ENCODE measurements around the gene ATL1.
A peak's percentile ranks its signal among the peaks of the same experiment; 100 is the strongest.

The ATL1 gene

GRCh38 chr14:50530794-50531365 lies 29.1 kb upstream of the ATL1 start:
- H3K4ac ChIP-seq (ENCODE audit: low read length) = no peak overlapping the region
- no peak overlapping the region for H2BK12ac ChIP-seq (ENCODE audit: low read length)
- WGBS, 2 donors (ENCODE audit: extremely low coverage in 2 of 2, insufficient read length in 2 of 2, insufficient replicate concordance in 1 of 2) = no CpG with 5 or more reads among the region's 8 CpGs
- H3K4me2 ChIP-seq (ENCODE audit: insufficient read depth, low read length, poor library complexity, severe bottlenecking) = peak overlapping the region; percentile 46
- H3K9ac ChIP-seq (ENCODE audit: low read depth, low read length, poor library complexity) = no peak overlapping the region
- H2BK120ac ChIP-seq (ENCODE audit: low read depth, low read length) = no peak overlapping the region
- H2BK5ac ChIP-seq (ENCODE audit: low read length) = no peak overlapping the region
- no peak overlapping the region for H4K91ac ChIP-seq (ENCODE audit: low read depth, low read length, poor library complexity)
- no peak overlapping the region for H3K14ac ChIP-seq (ENCODE audit: low read length)
- H3K36me3 ChIP-seq (replicated peaks in 1 of 2; ENCODE audit: control insufficient read depth in 2 of 2, insufficient read depth in 2 of 2, low read length in 2 of 2) = peaks cover 0 to 39% of the 10 kb centered on the region in 2 donors
- H3K18ac ChIP-seq (ENCODE audit: low read length) = no peak overlapping the region
- no peak overlapping the region for H2AFZ ChIP-seq (ENCODE audit: low read length)
- H3K27me3 ChIP-seq (ENCODE audit: control insufficient read depth in 3 of 3, insufficient read depth in 3 of 3, low read depth in 1 of 3, low read length in 3 of 3) = no peaks in the 10 kb centered on the region
- H3K4me1 ChIP-seq (ENCODE audit: control insufficient read depth in 2 of 2, insufficient read depth in 1 of 2, low read depth in 1 of 2, low read length in 2 of 2) = peaks cover 3 to 7% of the 10 kb centered on the region in 2 donors
- no peak overlapping the region for H4K8ac ChIP-seq (ENCODE audit: low read depth, low read length)
- H2AK5ac ChIP-seq (ENCODE audit: low read depth, low read length) = no peak overlapping the region
- H3K23ac ChIP-seq (ENCODE audit: low read depth, low read length, poor library complexity) = no peak overlapping the region
- no peaks in the 10 kb centered on the region for H3K9me3 ChIP-seq (replicated peaks in 1 of 2; ENCODE audit: control insufficient read depth in 2 of 2, insufficient read depth in 1 of 2, low read depth in 1 of 2, low read length in 2 of 2)
- no peak overlapping the region for H2BK15ac ChIP-seq (ENCODE audit: low read length)
- H3K4me3 ChIP-seq (ENCODE audit: low read length in 2 of 2) = peak overlapping the region in 1 of 2 donors; percentile 86
- no peak for DNase-seq (ENCODE audit: low spot score)
- no peak overlapping the region for H3K27ac ChIP-seq (replicated peaks; ENCODE audit: low read length)
- H3K79me1 ChIP-seq (ENCODE audit: low read depth, low read length) = peaks cover 8% of the 10 kb centered on the region

DNA sequence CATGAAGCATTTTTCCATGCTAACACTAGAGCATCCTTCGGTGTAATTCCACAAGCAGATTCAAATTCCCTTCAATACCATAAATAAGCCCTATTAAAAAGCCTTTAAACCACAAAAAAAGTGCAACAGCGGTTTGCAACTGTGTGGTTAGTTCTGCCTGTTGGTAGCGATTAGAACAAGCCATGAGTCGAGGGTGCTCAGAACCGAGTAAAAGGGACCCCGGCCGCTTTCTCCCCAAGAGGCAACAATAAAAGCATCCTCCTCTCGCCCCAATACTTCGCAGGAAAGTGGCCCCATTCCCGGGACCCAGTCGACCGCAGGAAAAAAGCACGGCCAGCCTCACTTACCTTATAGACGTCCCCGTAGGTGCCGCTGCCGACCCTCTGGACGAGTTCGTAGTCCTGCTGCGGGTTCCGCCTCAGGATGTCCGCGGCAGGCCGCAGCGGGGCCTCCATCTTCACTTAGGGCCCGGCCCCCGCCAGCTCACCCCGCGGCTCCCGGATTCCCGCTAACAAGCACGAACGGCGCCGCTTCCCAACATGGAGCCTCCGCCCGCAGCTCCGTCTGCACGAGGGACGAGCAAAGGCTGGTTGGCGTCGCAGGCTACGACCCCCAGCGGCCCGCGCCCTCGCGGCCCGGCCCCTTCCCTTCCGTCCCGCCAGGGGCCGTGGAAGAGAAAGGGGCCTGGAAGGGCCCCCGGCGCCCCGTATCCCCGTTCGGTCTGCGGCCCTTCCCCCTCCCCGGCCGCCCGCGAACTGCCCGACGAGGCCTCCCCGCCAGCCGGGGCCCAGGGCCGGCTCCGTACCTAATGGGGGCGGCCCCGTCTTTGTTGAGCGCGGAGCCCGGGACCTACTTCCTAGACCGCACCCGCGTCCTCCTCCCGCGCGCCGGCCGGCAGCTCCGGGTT lies 28.1 kb upstream of the ATL1 start:
- Histone ChIP-seq H3K18ac (ENCODE audit: low read length) (peak overlapping the region; percentile 100), H3K27me3 (ENCODE audit: control insufficient read depth in 3 of 3, insufficient read depth in 3 of 3, low read depth in 1 of 3, low read length in 3 of 3) (no peaks in the 10 kb centered on the region), H2BK12ac (ENCODE audit: low read length) (peak overlapping the region; percentile 73), H2AK5ac (ENCODE audit: low read depth, low read length) (peak overlapping the region; percentile 70), H3K9ac (ENCODE audit: low read depth, low read length, poor library complexity) (peak overlapping the region; percentile 96), H3K4me2 (ENCODE audit: insufficient read depth, low read length, poor library complexity, severe bottlenecking) (peak overlapping the region; percentile 46), H3K79me1 (ENCODE audit: low read depth, low read length) (peaks cover 8% of the 10 kb centered on the region), H2BK120ac (ENCODE audit: low read depth, low read length) (peak overlapping the region; percentile 87), H4K8ac (ENCODE audit: low read depth, low read length) (peak overlapping the region; percentile 43), H3K4me3 (ENCODE audit: low read length in 2 of 2) (peak overlapping the region; percentile 86 to 99), H3K14ac (ENCODE audit: low read length) (peak overlapping the region; percentile 75), H3K9me3 (replicated peaks in 1 of 2; ENCODE audit: control insufficient read depth in 2 of 2, insufficient read depth in 1 of 2, low read depth in 1 of 2, low read length in 2 of 2) (peaks cover 0 to 1% of the 10 kb centered on the region in 2 donors), H3K23ac (ENCODE audit: low read depth, low read length, poor library complexity) (peak overlapping the region; percentile 89), H2BK15ac (ENCODE audit: low read length) (peak overlapping the region; percentile 74), H2BK5ac (ENCODE audit: low read length) (peak overlapping the region; percentile 99), H2AFZ (ENCODE audit: low read length) (peak overlapping the region; percentile 93), H3K27ac (replicated peaks; ENCODE audit: low read length) (peak overlapping the region; percentile 85), H3K4ac (ENCODE audit: low read length) (no peak overlapping the region), H4K91ac (ENCODE audit: low read depth, low read length, poor library complexity) (peak overlapping the region; percentile 79), H3K4me1 (ENCODE audit: control insufficient read depth in 2 of 2, insufficient read depth in 1 of 2, low read depth in 1 of 2, low read length in 2 of 2) (peaks cover 3 to 7% of the 10 kb centered on the region in 2 donors), H3K36me3 (replicated peaks in 1 of 2; ENCODE audit: control insufficient read depth in 2 of 2, insufficient read depth in 2 of 2, low read length in 2 of 2) (peaks cover 0 to 30% of the 10 kb centered on the region in 2 donors)
- DNase-seq (ENCODE audit: low spot score) = peak; percentile 38
- no CpG with 5 or more reads among the region's 82 CpGs for WGBS, 2 donors (ENCODE audit: extremely low coverage in 2 of 2, insufficient read length in 2 of 2, insufficient replicate concordance in 1 of 2)

- H3K9ac ChIP-seq (ENCODE audit: low read depth, low read length, poor library complexity) = peak within 1 kb of the TSS; percentile 96
- H2AFZ ChIP-seq (ENCODE audit: low read length) = peak within 1 kb of the TSS; percentile 93
- H3K4me2 ChIP-seq (ENCODE audit: insufficient read depth, low read length, poor library complexity, severe bottlenecking) = peak within 1 kb of the TSS; percentile 93
- H4K8ac ChIP-seq (ENCODE audit: low read depth, low read length) = peak within 1 kb of the TSS; percentile 43
- peaks cover 0 to 9% of the 10 kb centered on the region in 2 donors for H3K9me3 ChIP-seq (replicated peaks in 1 of 2; ENCODE audit: control insufficient read depth in 2 of 2, insufficient read depth in 1 of 2, low read depth in 1 of 2, low read length in 2 of 2)
- H3K4me1 ChIP-seq (ENCODE audit: control insufficient read depth in 2 of 2, insufficient read depth in 1 of 2, low read depth in 1 of 2, low read length in 2 of 2) = peaks cover 3 to 7% of the 10 kb centered on the region in 2 donors
- no peak within 1 kb of the TSS for H3K4ac ChIP-seq (ENCODE audit: low read length)
- H3K4me3 ChIP-seq (ENCODE audit: low read length in 2 of 2) = peak within 1 kb of the TSS; percentile 86 to 99
- peak within 1 kb of the TSS; percentile 100 for H3K18ac ChIP-seq (ENCODE audit: low read length)
- no CpG with 5 or more reads among the region's 60 CpGs for WGBS, 2 donors (ENCODE audit: extremely low coverage in 2 of 2, insufficient read length in 2 of 2, insufficient replicate concordance in 1 of 2)
- peak within 1 kb of the TSS; percentile 74 for H2BK15ac ChIP-seq (ENCODE audit: low read length)
- no peaks in the 10 kb centered on the region for H3K27me3 ChIP-seq (ENCODE audit: control insufficient read depth in 3 of 3, insufficient read depth in 3 of 3, low read depth in 1 of 3, low read length in 3 of 3)
- H2BK12ac ChIP-seq (ENCODE audit: low read length) = peak within 1 kb of the TSS; percentile 73
- H3K14ac ChIP-seq (ENCODE audit: low read length) = peak within 1 kb of the TSS; percentile 75
- H2BK120ac ChIP-seq (ENCODE audit: low read depth, low read length) = peak within 1 kb of the TSS; percentile 87
- peak within 1 kb of the TSS; percentile 99 for H2BK5ac ChIP-seq (ENCODE audit: low read length)
- peak within 1 kb of the TSS; percentile 79 for H4K91ac ChIP-seq (ENCODE audit: low read depth, low read length, poor library complexity)
- H3K79me1 ChIP-seq (ENCODE audit: low read depth, low read length) = peaks cover 8% of the 10 kb centered on the region
- peak within 1 kb of the TSS; percentile 89 for H3K23ac ChIP-seq (ENCODE audit: low read depth, low read length, poor library complexity)
- H3K27ac ChIP-seq (replicated peaks; ENCODE audit: low read length) = peak within 1 kb of the TSS; percentile 85
- peaks cover 0 to 24% of the 10 kb centered on the region in 2 donors for H3K36me3 ChIP-seq (replicated peaks in 1 of 2; ENCODE audit: control insufficient read depth in 2 of 2, insufficient read depth in 2 of 2, low read length in 2 of 2)
- DNase-seq (ENCODE audit: low spot score) = peak; percentile 82
- H2AK5ac ChIP-seq (ENCODE audit: low read depth, low read length) = peak within 1 kb of the TSS; percentile 70
Measured at GRCh38 chr14:50532502-50533240, 27.3 kb upstream of the ATL1 start, which contains the start of gene MAP4K5. MAP4K5 (minus strand) TSS chr14:50532569; CDS start chr14:50532049, 520 bp downstream.

Data from neuronal stem cell (in vitro differentiated cells).